ENCODE results near the gene PHACTR1.

GRCh38 chr6:12893036-12893435, 176.5 kb downstream of the PHACTR1 start:
- TF ChIP-seq CTCF (IDR thresholded peaks at IDR 0.05): no peak
- TF ChIP-seq POLR2A (IDR thresholded peaks at IDR 0.05): no peak
